SK-N-SH treated with all-trans-retinoic acid at 6 μM for 48 hours (cell line): ENCODE results near the gene TMC4.
A peak's percentile ranks its signal among the peaks of the same experiment; 100 is the strongest.
"Not testable (repeated sequence)": the region's sequence is repeated elsewhere in the genome, so short reads cannot be mapped to it uniquely, and the experiment has no call there.

ENCODE experiments used
- ATAC-seq: fragments of 200-7000 bp; cut with Tn5 transposase; 3 replicates; pipeline ENCODE4 v1.9.1; 2020; ENCODE audit warnings: mild to moderate bottlenecking, moderate library complexity
- ARNTL ChIP-seq: fragments of 450-650 bp; formaldehyde crosslinking; IDR thresholded peaks from 2 replicates; pipeline ENCODE4 v1.5.0; 2020; ENCODE audit warnings: low read depth, mild to moderate bottlenecking, moderate library complexity, borderline replicate concordance
- BACH2 ChIP-seq: fragments of 250-450 bp; sonication (Bioruptor Pico); IDR thresholded peaks from 2 replicates; pipeline ENCODE4 v1.9.0; 2021; ENCODE audit warnings: mild to moderate bottlenecking, borderline replicate concordance
- CREB5 ChIP-seq: fragments of 250-450 bp; sonication (Bioruptor Pico); IDR thresholded peaks from 2 replicates; pipeline ENCODE4 v1.5.1; 2020; ENCODE audit warnings: low read depth, mild to moderate bottlenecking, moderate library complexity
- CSDC2 ChIP-seq: fragments of 250-450 bp; sonication (Bioruptor Pico); IDR thresholded peaks from 2 replicates; pipeline ENCODE4 v1.5.0; 2020; ENCODE audit warnings: mild to moderate bottlenecking, moderate library complexity
- CSRNP3 ChIP-seq: fragments of 250-450 bp; sonication (Bioruptor Pico); IDR thresholded peaks from 2 replicates; pipeline ENCODE4 v1.5.1; 2021; ENCODE audit warnings: mild to moderate bottlenecking, moderate library complexity
- ESRRG ChIP-seq: fragments of 250-450 bp; sonication (Bioruptor Pico); IDR thresholded peaks from 2 replicates; pipeline ENCODE4 v1.6.1; 2021; ENCODE audit warnings: mild to moderate bottlenecking
- GLIS3 ChIP-seq: fragments of 250-450 bp; sonication (Bioruptor Pico); IDR thresholded peaks from 2 replicates; pipeline ENCODE4 v1.5.0; 2020; ENCODE audit warnings: mild to moderate bottlenecking, moderate library complexity
- ISL1 ChIP-seq: fragments of 250-450 bp; sonication (Bioruptor Pico); IDR thresholded peaks from 2 replicates; pipeline ENCODE4 v2.1.2; 2022; ENCODE audit warnings: mild to moderate bottlenecking, moderate library complexity
- PATZ1 ChIP-seq: fragments of 250-450 bp; sonication (Bioruptor Pico); IDR thresholded peaks from 2 replicates; pipeline ENCODE4 v1.8.0; 2020; ENCODE audit warnings: mild to moderate bottlenecking, moderate library complexity, borderline replicate concordance
- RARB ChIP-seq: fragments of 250-450 bp; sonication (Bioruptor Pico); IDR thresholded peaks from 2 replicates; pipeline ENCODE4 v1.8.0; 2021; ENCODE audit warnings: mild to moderate bottlenecking, moderate library complexity
- TCF4 ChIP-seq: fragments of 250-450 bp; sonication (Bioruptor Pico); IDR thresholded peaks from 2 replicates; pipeline ENCODE4 v1.8.0; 2021; ENCODE audit warnings: mild to moderate bottlenecking, moderate library complexity, borderline replicate concordance
- TOX ChIP-seq: fragments of 250-450 bp; sonication (Bioruptor Pico); IDR thresholded peaks from 2 replicates; pipeline ENCODE4 v1.8.0; 2021; ENCODE audit warnings: mild to moderate bottlenecking, moderate library complexity, borderline replicate concordance
- TSHZ2 ChIP-seq: fragments of 250-450 bp; sonication (Bioruptor Pico); IDR thresholded peaks from 2 replicates; pipeline ENCODE4 v1.5.0; 2020; ENCODE audit warnings: mild to moderate bottlenecking, moderate library complexity
- ZC3H10 ChIP-seq: fragments of 250-450 bp; sonication (Bioruptor Pico); IDR thresholded peaks from 2 replicates; pipeline ENCODE4 v1.5.1; 2021; ENCODE audit warnings: mild to moderate bottlenecking, moderate library complexity
- ZFP3 ChIP-seq: fragments of 250-450 bp; sonication (Bioruptor Pico); IDR thresholded peaks from 2 replicates; pipeline ENCODE4 v1.5.0; 2020; ENCODE audit warnings: mild to moderate bottlenecking, moderate library complexity
- ZNF70 ChIP-seq: fragments of 450-650 bp; formaldehyde crosslinking; IDR thresholded peaks from 2 replicates; pipeline ENCODE4 v1.5.0; 2020; ENCODE audit warnings: mild to moderate bottlenecking, moderate library complexity

TMC4 gene

GRCh38 chr19:54186351-54186750 is 13.4 kb upstream of the TMC4 start (continued):
- no peak for TF ChIP-seq CREB5
- TF ChIP-seq ZNF70 = no peak
- TF ChIP-seq BACH2 (CRISPR knock-in tag) = no peak
- no peak for TF ChIP-seq CSRNP3
- TF ChIP-seq GLIS3 (CRISPR knock-in tag) = no peak
- TF ChIP-seq, all 23 proteins: peak for 0

GRCh38 chr19:54183431-54183830 is 10.5 kb upstream of the TMC4 start:
- TF ChIP-seq TSHZ2 (CRISPR knock-in tag) = no peak
- TF ChIP-seq RARB (CRISPR knock-in tag) = no peak
- TF ChIP-seq ZNF70 = no peak
- TF ChIP-seq GLIS3 (CRISPR knock-in tag) = no peak
- TF ChIP-seq TCF4 (CRISPR knock-in tag) = no peak
- no peak for TF ChIP-seq ARNTL (CRISPR knock-in tag)
- TF ChIP-seq ESRRG (CRISPR knock-in tag) = no peak
- no peak for TF ChIP-seq ZFP3
- TF ChIP-seq TOX (CRISPR knock-in tag) = no peak
- no peak for TF ChIP-seq ZC3H10 (CRISPR knock-in tag)
- TF ChIP-seq PATZ1 (CRISPR knock-in tag) = no peak
- TF ChIP-seq, all 23 proteins: peak for 0
- no peak for ATAC-seq

- ATAC-seq = not testable (repeated sequence)
Observed at GRCh38 chr19:54181894-54182293, 8.9 kb upstream of the TMC4 start.

- no peak for ATAC-seq
- TF ChIP-seq TOX (CRISPR knock-in tag) = no peak
- no peak for TF ChIP-seq RARB (CRISPR knock-in tag)
- TF ChIP-seq ISL1 = no peak
- no peak for TF ChIP-seq ZFP3
Observed at GRCh38 chr19:54180691-54181091, 7.7 kb upstream of the TMC4 start.

GRCh38 chr19:54179921-54180461 is 7.0 kb upstream of the TMC4 start:
- ATAC-seq = peak; percentile 83
- TF ChIP-seq ISL1 = no peak
- TF ChIP-seq TSHZ2 (CRISPR knock-in tag) = no peak
- no peak for TF ChIP-seq CSDC2 (CRISPR knock-in tag)
